OCI-LY7 (cell line): ENCODE measurements around the gene RTN4RL2. TPM values are rescaled to one million over a fixed set of nuclear protein-coding genes. Genes with fewer than 3 reads are reported as not detected.

Experiments
- BruUV-seq: library from RNA; stranded (reverse); fragments of 400-500 nt; replicated peaks from 2 replicates; lab custom pipeline; 2021; lab: Mats Ljungman, UMichigan
- CTCF ChIA-PET: fragments of 300-600 bp; sonication (Branson Sonifier 250); formaldehyde crosslinking; loops from one replicate; lab custom pipeline; 2022; ENCODE audit warnings: antibody characterized with exemption; ENCODE audit not compliant: unreplicated experiment; lab: Charles Lee
- POLR2A ChIA-PET: fragments of 300-600 bp; sonication (Branson Sonifier 250); formaldehyde crosslinking; loops from one replicate; lab custom pipeline; 2022; ENCODE audit warnings: antibody characterized with exemption; lab: Charles Lee
- DNase-seq: peaks from one replicate; pipeline ENCODE4 v3.0.0-alpha.2; 2015; ENCODE audit warnings: low spot score
- H2AFZ ChIP-seq: fragments of 200-600 bp; sonication (generic), shearing (Covaris generic); 2 replicates; pipeline ENCODE4 v1.6.1; 2014; ENCODE audit warnings: mild to moderate bottlenecking, antibody characterized with exemption, low read length, moderate library complexity
- H3K27ac ChIP-seq: fragments of 200-600 bp; sonication (generic); 2 replicates; pipeline ENCODE4 v1.5.1; 2014; ENCODE audit warnings: mixed run types, low read depth, mild to moderate bottlenecking, moderate library complexity, low read length, inconsistent platforms; ENCODE audit not compliant: poor library complexity, severe bottlenecking
- H3K36me3 ChIP-seq: fragments of 200-600 bp; sonication (generic); 2 replicates; pipeline ENCODE4 v1.6.1; 2014; ENCODE audit warnings: mild to moderate bottlenecking, antibody characterized with exemption, low read length, moderate library complexity, mixed read lengths; ENCODE audit not compliant: insufficient read depth
- H3K4me1 ChIP-seq: fragments of 200-600 bp; sonication (generic); 2 replicates; pipeline ENCODE4 v1.5.1; 2014; ENCODE audit warnings: mild to moderate bottlenecking, low read length; ENCODE audit not compliant: insufficient read depth, poor library complexity, severe bottlenecking
- H3K4me2 ChIP-seq: fragments of 200-600 bp; sonication (generic); 2 replicates; pipeline ENCODE4 v1.6.1; 2014; ENCODE audit warnings: mild to moderate bottlenecking, low read length
- H3K4me3 ChIP-seq: fragments of 200-600 bp; sonication (generic); 2 replicates; pipeline ENCODE4 v1.5.1; 2014; ENCODE audit warnings: mild to moderate bottlenecking, low read depth, low read length; ENCODE audit not compliant: poor library complexity, severe bottlenecking
- H3K79me2 ChIP-seq: fragments of 200-600 bp; sonication (generic); 2 replicates; pipeline ENCODE4 v1.6.1; 2016; ENCODE audit warnings: low read depth, mild to moderate bottlenecking, low read length, moderate library complexity, mixed read lengths; ENCODE audit not compliant: insufficient read depth
- H3K9me2 ChIP-seq: fragments of 200-600 bp; sonication (generic); 2 replicates; pipeline ENCODE4 v1.6.1; 2016; ENCODE audit warnings: mild to moderate bottlenecking, low read length, mixed read lengths; ENCODE audit not compliant: insufficient read depth
- H3K9me3 ChIP-seq: fragments of 200-600 bp; sonication (generic); 2 replicates; pipeline ENCODE4 v1.6.1; 2014; ENCODE audit warnings: mild to moderate bottlenecking, mixed run types, low read length, mixed read lengths
- H4K20me1 ChIP-seq: fragments of 200-600 bp; sonication (generic); 2 replicates; pipeline ENCODE4 v1.6.1; 2014; ENCODE audit warnings: mild to moderate bottlenecking, antibody characterized with exemption, low read length, moderate library complexity, mixed read lengths; ENCODE audit not compliant: insufficient read depth
- EZH2phosphoT487 ChIP-seq: fragments of 200-600 bp; sonication (generic); IDR thresholded peaks from 2 replicates; pipeline ENCODE4 v1.6.1; 2018; ENCODE audit warnings: low read depth, borderline replicate concordance, mild to moderate bottlenecking, mixed run types, antibody characterized with exemption, low read length, moderate library complexity, mixed read lengths
- intact Hi-C: fragments of 100-400 bp; cut with micrococcal nuclease; formaldehyde crosslinking; loops from one replicate; pipeline ENCODE4 v1.10.0; 2022; ENCODE audit not compliant: unreplicated experiment
- total RNA-seq, 2 experiments: library from RNA; depleted of rRNA in 1 of 2; stranded (reverse); fragments of >200 nt in 1 of 2; shearing (Covaris generic) in 1 of 2; gene quantifications; 2 replicates each; pipeline ENCODE4 v1.2.3, GENCODE V29; 2014 to 2022
- TF ChIP-seq, protein P1 (sequence below): fragments of 200-600 bp; sonication (generic); conservative IDR thresholded peaks from 2 replicates; pipeline ENCODE4 v1.5.1; 2014; ENCODE audit warnings: mild to moderate bottlenecking, antibody characterized with exemption, low read length, moderate library complexity, mixed read lengths

Gene RTN4RL2
- total RNA-seq, 2 experiments from 2014 or later: 0.25 to 4.2 TPM

DNA sequence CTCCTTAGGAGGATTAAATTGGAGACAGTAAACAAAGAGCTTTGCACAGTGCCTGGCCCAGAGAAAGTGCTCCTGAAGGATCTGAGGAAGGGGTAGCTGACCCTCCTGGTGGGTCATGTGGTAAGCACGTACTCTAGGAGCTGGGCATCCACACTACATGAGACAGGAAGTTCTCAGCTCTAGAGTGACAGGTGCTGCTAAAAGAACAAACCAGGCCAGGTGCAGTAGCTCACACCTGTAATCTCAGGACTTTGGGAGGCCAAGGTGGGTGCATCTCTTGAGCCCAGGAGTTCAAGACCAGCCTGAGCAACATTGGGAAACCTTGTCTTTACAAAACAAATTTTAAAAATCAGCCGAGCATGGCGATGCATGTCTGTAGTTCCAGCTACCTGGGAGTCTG is 42.0 kb downstream of the RTN4RL2 start:
- Histone ChIP-seq H3K4me3 (no peak overlapping the region), H2AFZ (no peak overlapping the region), H4K20me1 (no peaks in the 10 kb centered on the region), H3K4me1 (no peaks in the 10 kb centered on the region), H3K36me3 (peaks cover 90% of the 10 kb centered on the region), H3K79me2 (peaks cover 7% of the 10 kb centered on the region; the same call in 1 of the 2 replicates), H3K9me3 (no peaks in the 10 kb centered on the region), H3K4me2 (no peak overlapping the region), H3K27ac (no peak overlapping the region), H3K9me2 (no peaks in the 10 kb centered on the region)
- intact Hi-C loops: no loop called here
- ChIA-PET CTCF (interaction anchor here (2.1 kb wide), 1 partner anchor 9 kb away, joined by 10 read pairs; no protein-coding TSS in a partner anchor), POLR2A (interaction anchor here (1.1 to 3.0 kb wide), 6 partner anchors 9 to 24 kb away, joined by 3 to 11 read pairs (median 5); partner anchors contain the start of gene SLC43A1)
- TF ChIP-seq, protein P1, sequence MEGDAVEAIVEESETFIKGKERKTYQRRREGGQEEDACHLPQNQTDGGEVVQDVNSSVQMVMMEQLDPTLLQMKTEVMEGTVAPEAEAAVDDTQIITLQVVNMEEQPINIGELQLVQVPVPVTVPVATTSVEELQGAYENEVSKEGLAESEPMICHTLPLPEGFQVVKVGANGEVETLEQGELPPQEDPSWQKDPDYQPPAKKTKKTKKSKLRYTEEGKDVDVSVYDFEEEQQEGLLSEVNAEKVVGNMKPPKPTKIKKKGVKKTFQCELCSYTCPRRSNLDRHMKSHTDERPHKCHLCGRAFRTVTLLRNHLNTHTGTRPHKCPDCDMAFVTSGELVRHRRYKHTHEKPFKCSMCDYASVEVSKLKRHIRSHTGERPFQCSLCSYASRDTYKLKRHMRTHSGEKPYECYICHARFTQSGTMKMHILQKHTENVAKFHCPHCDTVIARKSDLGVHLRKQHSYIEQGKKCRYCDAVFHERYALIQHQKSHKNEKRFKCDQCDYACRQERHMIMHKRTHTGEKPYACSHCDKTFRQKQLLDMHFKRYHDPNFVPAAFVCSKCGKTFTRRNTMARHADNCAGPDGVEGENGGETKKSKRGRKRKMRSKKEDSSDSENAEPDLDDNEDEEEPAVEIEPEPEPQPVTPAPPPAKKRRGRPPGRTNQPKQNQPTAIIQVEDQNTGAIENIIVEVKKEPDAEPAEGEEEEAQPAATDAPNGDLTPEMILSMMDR: no peak
- TF ChIP-seq EZH2phosphoT487: no peak
- BruUV-seq: no TSS peak
- no peak for DNase-seq

DNA sequence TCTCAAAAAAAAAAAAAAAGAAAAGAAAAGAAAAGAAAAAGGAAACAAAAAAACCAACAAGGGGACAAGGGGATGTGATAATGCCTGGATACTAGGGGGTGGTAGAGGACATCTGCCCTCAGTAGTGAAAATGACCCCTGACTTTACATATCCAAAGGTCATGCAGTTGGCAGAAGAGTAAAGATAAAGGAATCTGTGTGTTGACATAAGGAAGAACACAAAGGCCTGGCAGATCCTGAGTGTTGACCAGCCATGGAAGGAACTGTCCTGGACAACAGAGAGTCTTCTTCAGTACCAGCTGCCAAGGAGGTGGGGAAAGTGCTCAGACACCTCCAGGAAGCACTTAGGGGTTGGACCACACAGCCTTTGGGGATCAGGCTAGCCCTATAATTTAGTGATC is 42.5 kb downstream of the RTN4RL2 start:
- intact Hi-C loops: no loop called here
- Histone ChIP-seq H3K4me2 (no peak overlapping the region), H4K20me1 (no peaks in the 10 kb centered on the region), H3K9me2 (no peaks in the 10 kb centered on the region), H3K27ac (no peak overlapping the region), H3K9me3 (no peaks in the 10 kb centered on the region), H3K36me3 (peaks cover 89% of the 10 kb centered on the region), H3K4me3 (no peak overlapping the region), H2AFZ (no peak overlapping the region), H3K4me1 (no peaks in the 10 kb centered on the region), H3K79me2 (peaks cover 7% of the 10 kb centered on the region; the same call in 1 of the 2 replicates)
- DNase-seq: no peak
- BruUV-seq: no TSS peak
- ChIA-PET CTCF (interaction anchor here (2.1 kb wide), 1 partner anchor 9 kb away, joined by 10 read pairs; no protein-coding TSS in a partner anchor), POLR2A (interaction anchor here (0.7 to 6.6 kb wide), 4 partner anchors 8 to 9 kb away, joined by 4 to 42 read pairs (median 7); no protein-coding TSS in a partner anchor)
- TF ChIP-seq, protein P1: no peak
- TF ChIP-seq EZH2phosphoT487: no peak

DNA sequence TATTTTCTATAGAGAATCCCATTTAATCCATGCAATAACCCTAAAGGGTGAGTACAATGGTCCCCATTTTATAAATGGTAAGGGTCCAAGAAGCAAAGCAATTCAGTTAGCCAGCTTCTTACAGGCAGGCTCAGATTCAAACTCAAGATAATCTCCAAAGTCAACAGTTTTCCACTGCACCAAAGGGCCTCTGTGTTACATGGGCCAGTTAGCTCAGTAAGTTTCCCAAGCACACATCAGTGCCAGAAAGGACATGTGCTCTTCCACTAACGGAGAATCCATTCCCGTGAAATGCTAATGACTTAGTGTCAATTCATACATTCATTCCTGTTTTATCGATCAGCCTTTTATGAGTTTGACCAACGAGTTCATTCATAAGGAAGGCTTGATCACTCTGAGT is 44.2 kb downstream of the RTN4RL2 start:
- Histone ChIP-seq H3K36me3 (peaks cover 82% of the 10 kb centered on the region), H3K79me2 (peaks cover 7% of the 10 kb centered on the region; the same call in 1 of the 2 replicates), H3K4me1 (no peaks in the 10 kb centered on the region), H3K27ac (no peak overlapping the region), H3K4me3 (no peak overlapping the region), H4K20me1 (no peaks in the 10 kb centered on the region), H3K9me2 (no peaks in the 10 kb centered on the region), H3K4me2 (no peak overlapping the region), H3K9me3 (no peaks in the 10 kb centered on the region), H2AFZ (no peak overlapping the region)
- no peak for DNase-seq
- intact Hi-C loops: no loop called here
- CTCF ChIA-PET: interaction anchor here (0.5 to 2.3 kb wide), 2 partner anchors 11 to 63 kb away, joined by 3 to 10 read pairs; partner anchors contain the start of gene UBE2L6
- POLR2A ChIA-PET: interaction anchor here (1.0 to 6.6 kb wide), 2 partner anchors 9 kb away, joined by 5 to 42 read pairs; no protein-coding TSS in a partner anchor
- no TSS peak for BruUV-seq
- TF ChIP-seq, protein P1: no peak
- TF ChIP-seq EZH2phosphoT487: no peak
